Stomach smooth muscle (tissue), 2 donors: Measurements from ENCODE around the gene CD1E.
"Not testable (repeated sequence)": the region's sequence is repeated elsewhere in the genome, so short reads cannot be mapped to it uniquely, and the experiment has no call there.

Experiments used
- H3K27ac ChIP-seq: one replicate; pipeline ENCODE4 v1.7.0; 2013; ENCODE audit warnings: mild to moderate bottlenecking, low read length, inconsistent platforms
- H3K27me3 ChIP-seq, 2 donors: one replicate each; pipeline ENCODE4 v1.7.0; 2013; ENCODE audit warnings: low read length in 2 of 2; ENCODE audit not compliant: insufficient read depth in 2 of 2, control insufficient read depth in 1 of 2
- H3K36me3 ChIP-seq, 2 donors: one replicate each; pipeline ENCODE4 v1.7.0; 2013; ENCODE audit warnings: low read length in 2 of 2; ENCODE audit not compliant: control insufficient read depth in 2 of 2, insufficient read depth in 2 of 2
- H3K4me1 ChIP-seq: one replicate; pipeline ENCODE4 v1.7.0; 2013; ENCODE audit warnings: low read length; ENCODE audit not compliant: control insufficient read depth, insufficient read depth
- H3K4me3 ChIP-seq, 2 donors: one replicate each; pipeline ENCODE4 v1.7.0; 2013; ENCODE audit warnings: low read length in 2 of 2
- H3K9ac ChIP-seq, 2 donors: one replicate each; pipeline ENCODE4 v1.7.0; 2013; ENCODE audit warnings: low read length in 2 of 2, mild to moderate bottlenecking in 1 of 2
- H3K9me3 ChIP-seq, 2 donors: one replicate each; pipeline ENCODE4 v1.7.0; 2013; ENCODE audit warnings: low read length in 2 of 2; ENCODE audit not compliant: control insufficient read depth in 2 of 2
- donor health status: healthy.
- donor health status: Pancreatic carcinoma.

The CD1E gene

DNA sequence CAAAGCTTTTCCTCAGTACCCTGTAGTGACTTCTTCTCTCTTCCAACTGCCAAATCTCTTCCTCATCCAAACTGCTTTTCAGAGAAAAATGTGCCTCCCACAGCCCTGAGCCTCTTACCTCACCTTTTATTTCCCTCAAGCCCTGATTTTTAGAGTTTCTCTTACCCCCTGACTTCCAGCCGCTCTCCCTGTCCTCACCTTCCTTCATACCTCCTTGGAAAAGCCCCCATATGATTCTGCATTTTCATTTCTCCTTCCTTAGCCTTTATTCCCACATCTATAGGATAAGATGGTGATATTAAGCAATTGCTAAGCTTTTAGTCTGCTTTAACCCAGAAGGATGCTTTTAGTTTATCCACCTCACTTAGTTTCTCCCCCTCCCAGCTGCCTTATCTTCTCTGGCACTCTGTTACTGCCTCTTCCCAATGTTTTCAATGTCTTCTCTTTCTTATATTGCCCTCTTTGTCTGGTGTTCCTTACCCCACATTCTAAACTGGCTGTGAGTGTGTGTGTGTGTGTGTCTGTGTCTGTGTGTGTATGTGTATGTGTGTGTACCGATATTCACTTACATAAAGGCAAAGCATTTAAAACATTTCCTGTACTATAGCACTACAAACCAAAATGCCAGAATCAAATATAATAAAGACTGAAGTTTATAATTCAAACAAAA lies 22.1 kb upstream of the CD1E start, which contains the start of gene CD1B:
TSS of gene CD1B (minus strand) at position 51 of the 670 bp plus-strand sequence. CDS start 108 bp downstream, outside the sequence.
- Histone ChIP-seq H3K9ac (no peak within 1 kb of the TSS), H3K4me1 (no peaks in the 10 kb centered on the region), H3K9me3 (no peaks in the 10 kb centered on the region), H3K27ac (no peak within 1 kb of the TSS), H3K27me3 (no peaks in the 10 kb centered on the region), H3K4me3 (no peak within 1 kb of the TSS), H3K36me3 (no peaks in the 10 kb centered on the region)

DNA sequence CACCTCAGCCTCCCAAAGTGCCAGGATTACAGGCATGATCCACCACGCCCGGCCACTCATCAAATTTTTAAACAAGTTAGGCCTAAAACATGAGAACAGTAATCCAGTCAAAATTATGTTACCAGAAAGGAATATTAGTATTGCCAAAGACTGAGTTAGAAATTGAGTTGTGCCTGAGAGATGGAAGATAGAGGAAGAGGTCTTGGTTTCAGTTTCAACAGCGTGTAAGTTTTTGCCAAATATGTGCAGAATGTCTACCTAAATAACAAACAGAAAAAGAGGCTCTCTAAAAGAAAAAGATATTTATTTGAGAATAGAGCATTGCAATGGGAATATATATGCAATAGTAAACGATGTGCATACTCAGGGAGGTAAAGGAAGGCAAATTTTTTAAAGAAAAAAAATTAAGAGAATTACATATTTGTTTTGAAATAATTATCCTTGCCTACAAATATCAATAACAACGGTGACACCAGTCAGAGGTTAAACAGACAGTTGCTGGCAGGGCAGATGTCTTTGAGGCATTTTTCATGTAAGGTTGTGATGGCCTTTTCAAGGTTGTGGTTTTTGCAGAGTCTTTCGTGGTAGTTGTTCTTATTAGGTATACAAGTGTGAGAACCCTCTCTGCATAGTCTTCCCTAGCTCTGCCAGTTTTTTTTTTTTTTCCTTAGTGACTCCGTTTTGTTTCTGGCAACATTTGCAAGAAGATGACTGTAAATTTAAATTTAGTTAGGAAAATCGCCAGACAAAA lies 20.1 kb upstream of the CD1E start:
- Histone ChIP-seq H3K36me3 (no peaks in the 10 kb centered on the region), H3K9me3 (no peaks in the 10 kb centered on the region), H3K9ac (no peak overlapping the region), H3K27me3 (no peaks in the 10 kb centered on the region), H3K4me3 (no peak overlapping the region), H3K27ac (no peak overlapping the region), H3K4me1 (no peaks in the 10 kb centered on the region)

DNA sequence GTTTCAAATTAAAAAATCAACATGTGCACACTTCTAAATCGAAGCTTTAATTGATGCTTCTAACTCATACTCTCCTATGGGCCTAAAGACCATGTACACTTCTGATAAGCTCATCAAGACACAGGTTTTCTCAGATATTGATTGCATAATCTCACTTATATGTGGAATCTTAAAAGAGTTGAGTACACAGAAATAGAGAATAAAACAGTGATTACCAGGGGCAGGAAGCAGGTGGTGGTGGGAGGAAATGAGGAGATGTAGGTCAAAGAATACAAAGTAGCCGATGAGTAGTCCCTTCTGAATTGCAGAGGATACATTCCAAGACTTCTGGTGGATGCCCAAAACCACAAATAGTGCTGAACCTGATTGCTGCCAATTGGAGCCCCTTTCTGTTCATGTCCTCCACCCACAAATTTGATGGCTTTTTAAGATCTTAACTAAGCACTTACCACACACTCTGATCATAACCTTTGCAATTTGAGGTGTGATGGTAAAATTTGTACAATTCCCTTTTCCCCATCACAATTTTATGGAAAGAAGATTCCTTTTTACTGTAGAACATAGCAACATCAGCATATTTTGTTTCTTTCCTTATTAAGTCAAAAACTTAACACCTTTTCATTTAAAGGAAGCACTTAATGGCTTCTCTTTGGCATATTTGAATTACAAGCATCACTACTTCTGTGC lies 19.0 kb upstream of the CD1E start:
- Histone ChIP-seq H3K36me3 (no peaks in the 10 kb centered on the region), H3K9me3 (no peaks in the 10 kb centered on the region), H3K27ac (no peak overlapping the region), H3K9ac (no peak overlapping the region), H3K27me3 (no peaks in the 10 kb centered on the region), H3K4me3 (no peak overlapping the region), H3K4me1 (no peaks in the 10 kb centered on the region)

DNA sequence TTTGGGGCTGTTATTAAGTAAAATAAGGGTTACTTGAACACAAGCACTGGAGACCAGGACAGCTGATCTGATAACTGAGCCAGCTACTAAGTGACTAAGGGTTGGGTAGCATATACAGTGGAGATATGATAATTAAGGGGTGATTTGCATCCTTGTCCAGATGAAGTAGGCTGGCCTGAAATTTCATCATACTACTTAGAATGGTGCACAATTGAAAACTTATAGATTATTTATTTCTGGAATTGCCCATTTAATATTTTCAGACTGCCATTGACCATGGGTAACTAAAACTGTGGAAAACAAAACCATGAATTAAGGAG lies 18.5 kb upstream of the CD1E start:
- no peak overlapping the region for H3K27ac ChIP-seq
- H3K4me3 ChIP-seq, result no peak overlapping the region
- H3K4me1 ChIP-seq, result no peaks in the 10 kb centered on the region
- no peaks in the 10 kb centered on the region for H3K27me3 ChIP-seq
- H3K9me3 ChIP-seq, result no peaks in the 10 kb centered on the region
- H3K9ac ChIP-seq, result no peak overlapping the region
- H3K36me3 ChIP-seq, result no peaks in the 10 kb centered on the region

DNA sequence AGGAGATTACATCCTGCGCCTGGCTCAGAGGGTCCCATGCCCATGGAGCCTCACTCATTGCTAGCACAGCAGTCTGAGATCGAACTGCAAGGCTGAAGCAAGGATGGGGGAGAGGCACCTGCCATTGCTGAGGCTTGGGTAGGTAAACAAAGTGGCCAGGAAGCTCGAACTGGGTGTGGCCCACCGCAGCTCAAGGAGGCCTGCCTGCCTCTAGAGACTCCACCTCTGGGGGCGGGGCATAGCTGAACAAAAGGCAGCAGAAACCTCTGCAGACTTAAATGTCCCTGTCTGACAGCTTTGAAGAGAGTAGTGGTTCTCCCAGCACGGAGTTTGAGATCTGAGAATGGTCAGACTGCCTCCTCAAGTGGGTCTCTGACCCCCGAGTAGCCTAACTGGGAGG lies 17.3 kb upstream of the CD1E start:
- not testable (repeated sequence) for H3K27me3 ChIP-seq, H3K9ac ChIP-seq, H3K9me3 ChIP-seq

DNA sequence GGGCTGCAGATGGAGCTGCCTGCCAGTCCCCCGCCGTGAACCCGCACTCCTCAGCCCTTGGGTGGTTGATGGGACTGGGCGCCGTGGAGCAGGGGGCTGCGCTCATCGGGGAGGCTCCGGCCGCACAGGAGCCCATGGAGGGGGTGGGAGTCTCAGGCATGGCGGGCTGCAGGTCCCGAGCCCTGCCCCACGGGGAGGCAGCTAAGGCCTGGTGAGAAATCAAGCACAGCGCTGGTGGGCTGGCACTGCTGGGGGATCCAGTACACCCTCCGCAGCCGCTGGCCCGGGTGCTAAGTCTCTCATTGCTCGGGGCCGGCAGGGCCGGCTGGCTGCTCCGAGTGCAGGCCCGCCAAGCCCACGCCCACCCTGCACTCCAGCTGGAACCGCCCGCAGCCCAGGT lies 4.7 kb upstream of the CD1E start:
- H3K9me3 ChIP-seq, H3K36me3 ChIP-seq, H3K27me3 ChIP-seq, H3K27ac ChIP-seq, H3K4me3 ChIP-seq, H3K9ac ChIP-seq, H3K4me1 ChIP-seq: not testable (repeated sequence)

More for the DNA sequence above, 17.3 kb upstream of the CD1E start:
- not testable (repeated sequence) for H3K36me3 ChIP-seq, H3K4me3 ChIP-seq, H3K4me1 ChIP-seq, H3K27ac ChIP-seq

DNA sequence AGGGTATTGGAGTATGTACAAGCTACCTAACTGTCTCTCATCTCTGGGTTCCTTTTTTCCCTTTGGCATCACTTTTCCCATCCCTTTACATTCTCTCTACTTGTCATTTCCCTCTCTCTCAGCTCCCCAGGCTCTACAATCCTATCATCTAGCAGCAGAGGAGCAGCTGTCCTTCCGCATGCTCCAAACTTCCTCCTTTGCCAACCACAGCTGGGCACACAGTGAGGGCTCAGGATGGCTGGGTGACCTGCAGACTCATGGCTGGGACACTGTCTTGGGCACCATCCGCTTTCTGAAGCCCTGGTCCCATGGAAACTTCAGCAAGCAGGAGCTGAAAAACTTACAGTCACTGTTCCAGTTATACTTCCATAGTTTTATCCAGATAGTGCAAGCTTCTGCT lies 561 bp downstream of the CD1E start:
- no peaks in the 10 kb centered on the region for H3K4me1 ChIP-seq
- H3K27me3 ChIP-seq, result peaks cover 0 to 2% of the 10 kb centered on the region in 2 donors
- H3K9me3 ChIP-seq, result no peaks in the 10 kb centered on the region
- H3K27ac ChIP-seq, result no peak overlapping the region
- no peak overlapping the region for H3K9ac ChIP-seq
- no peaks in the 10 kb centered on the region for H3K36me3 ChIP-seq
- no peak overlapping the region for H3K4me3 ChIP-seq

DNA sequence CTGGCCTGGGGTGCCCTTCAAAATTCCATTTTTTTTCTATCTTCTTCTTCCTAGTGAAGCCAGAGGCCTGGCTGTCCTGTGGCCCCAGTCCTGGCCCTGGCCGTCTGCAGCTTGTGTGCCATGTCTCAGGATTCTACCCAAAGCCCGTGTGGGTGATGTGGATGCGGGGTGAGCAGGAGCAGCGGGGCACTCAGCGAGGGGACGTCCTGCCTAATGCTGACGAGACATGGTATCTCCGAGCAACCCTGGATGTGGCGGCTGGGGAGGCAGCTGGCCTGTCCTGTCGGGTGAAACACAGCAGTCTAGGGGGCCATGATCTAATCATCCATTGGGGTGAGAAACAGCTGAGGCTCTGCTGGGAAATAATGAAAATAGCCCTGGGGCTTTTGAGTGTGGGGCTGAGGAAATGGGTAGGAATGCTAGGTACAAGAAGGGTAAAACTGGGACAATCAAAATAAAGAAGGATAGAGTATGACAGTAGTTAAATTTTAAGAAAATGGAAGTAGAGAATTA lies 2.1 kb downstream of the CD1E start:
- Histone ChIP-seq H3K9me3 (no peaks in the 10 kb centered on the region), H3K9ac (no peak overlapping the region), H3K27me3 (peaks cover 0 to 2% of the 10 kb centered on the region in 2 donors), H3K4me1 (no peaks in the 10 kb centered on the region), H3K4me3 (no peak overlapping the region), H3K36me3 (no peaks in the 10 kb centered on the region), H3K27ac (no peak overlapping the region)

DNA sequence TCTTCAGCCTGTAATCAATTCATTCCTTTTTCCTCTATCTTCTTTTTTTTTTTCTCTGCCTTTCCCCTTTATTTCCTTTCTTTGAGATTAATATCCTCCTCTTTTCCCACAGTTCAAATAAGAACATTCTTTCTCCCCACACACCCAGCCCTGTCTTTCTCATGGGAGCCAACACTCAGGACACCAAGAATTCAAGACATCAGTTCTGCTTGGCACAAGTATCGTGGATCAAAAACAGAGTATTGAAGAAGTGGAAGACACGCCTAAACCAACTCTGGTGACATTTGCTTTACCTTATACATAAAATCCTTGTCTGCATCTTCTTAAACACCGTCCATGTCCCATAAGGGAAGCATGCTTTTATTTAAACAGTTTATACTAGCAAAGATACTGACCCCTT lies 2.9 kb downstream of the CD1E start:
- Histone ChIP-seq H3K4me1 (no peaks in the 10 kb centered on the region), H3K27me3 (peaks cover 0 to 2% of the 10 kb centered on the region in 2 donors), H3K9ac (no peak overlapping the region), H3K4me3 (no peak overlapping the region), H3K9me3 (no peaks in the 10 kb centered on the region), H3K27ac (no peak overlapping the region), H3K36me3 (no peaks in the 10 kb centered on the region)

DNA sequence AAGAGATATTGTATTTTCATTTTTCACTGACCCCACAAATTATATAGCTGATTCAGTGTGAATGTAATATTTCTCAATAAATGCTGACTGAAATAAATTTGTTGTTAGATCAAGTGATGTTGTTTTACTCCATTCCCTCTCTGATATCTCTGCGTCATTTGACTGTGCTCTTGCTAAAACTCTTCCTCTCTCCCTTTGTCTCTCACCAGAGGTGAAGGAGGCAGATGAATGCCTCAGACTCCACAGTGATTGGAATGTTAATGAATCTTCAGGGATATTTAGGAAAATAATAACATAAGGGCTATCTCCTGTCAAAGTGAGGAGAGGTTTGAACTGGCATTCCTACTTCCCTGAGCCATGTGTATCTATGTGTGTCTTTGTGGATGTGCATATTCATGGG lies 3.7 kb downstream of the CD1E start:
- Histone ChIP-seq H3K36me3 (no peaks in the 10 kb centered on the region), H3K9ac (no peak overlapping the region), H3K4me1 (no peaks in the 10 kb centered on the region), H3K27ac (no peak overlapping the region), H3K27me3 (peaks cover 0 to 2% of the 10 kb centered on the region in 2 donors), H3K9me3 (no peaks in the 10 kb centered on the region), H3K4me3 (no peak overlapping the region)
